Measurements from ENCODE around the gene MIDN. TPM values are rescaled to one million over a fixed set of nuclear protein-coding genes. Genes with fewer than 3 reads are reported as not detected.
"Not testable (repeated sequence)": the region's sequence is repeated elsewhere in the genome, so short reads cannot be mapped to it uniquely, and the experiment has no call there.

MIDN gene
- polyA plus RNA-seq, 5 donors: 29.5 to 67.9 (median 40.8) TPM

GRCh38 chr19:1244693-1245451 lies 3.5 kb upstream of the MIDN start:
- DNase-seq: no peak

- DNase-seq: no peak
Measured at GRCh38 chr19:1245494-1246264, 2.7 kb upstream of the MIDN start.

GRCh38 chr19:1246265-1247087 lies 1.9 kb upstream of the MIDN start:
- DNase-seq: not testable (repeated sequence)

- no peak for DNase-seq
Measured at GRCh38 chr19:1247748-1248138, 640 bp upstream of the MIDN start.

GRCh38 chr19:1248786-1249297 lies 459 bp downstream of the MIDN start:
- peak in 1 of 2 donors; percentile 85 for DNase-seq

GRCh38 chr19:1249298-1249989 lies 1.1 kb downstream of the MIDN start:
- DNase-seq: peak; percentile 96

GRCh38 chr19:1249990-1250436 lies 1.6 kb downstream of the MIDN start:
- DNase-seq: no peak

- peak in 1 of 2 donors; percentile 74 for DNase-seq
Measured at GRCh38 chr19:1250437-1251260, 2.3 kb downstream of the MIDN start.

GRCh38 chr19:1251330-1252220 lies 3.2 kb downstream of the MIDN start:
- peak in 1 of 2 donors; percentile 59 for DNase-seq

GRCh38 chr19:1252221-1252820 lies 3.9 kb downstream of the MIDN start:
- peak; percentile 91 to 92 for DNase-seq

- peak; percentile 75 to 85 for DNase-seq
Measured at GRCh38 chr19:1252821-1253513, 4.6 kb downstream of the MIDN start.

- DNase-seq: no peak
Measured at GRCh38 chr19:1253514-1254080, 5.2 kb downstream of the MIDN start.

- no peak for DNase-seq
Measured at GRCh38 chr19:1254081-1254527, 5.7 kb downstream of the MIDN start.

GRCh38 chr19:1254530-1255185 lies 6.3 kb downstream of the MIDN start:
- DNase-seq: no peak

GRCh38 chr19:1255186-1256161 lies 7.1 kb downstream of the MIDN start:
- DNase-seq: no peak

All from right lung (tissue), 5 donors.